OCI-LY7 (cell line): Measurements from ENCODE around the gene SRCIN1.

ENCODE experiments used
- CTCF ChIP-seq: fragments of 200-600 bp; sonication (generic); conservative IDR thresholded peaks from 2 replicates; pipeline ENCODE4 v1.5.1; 2014; ENCODE audit warnings: mild to moderate bottlenecking, antibody characterized with exemption, low read length, moderate library complexity, mixed read lengths
- EZH2phosphoT487 ChIP-seq: fragments of 200-600 bp; sonication (generic); IDR thresholded peaks from 2 replicates; pipeline ENCODE4 v1.6.1; 2018; ENCODE audit warnings: low read depth, borderline replicate concordance, mild to moderate bottlenecking, mixed run types, antibody characterized with exemption, low read length, moderate library complexity, mixed read lengths

GRCh38 chr17:38562215-38562569 is 43.6 kb downstream of the SRCIN1 start:
- TF ChIP-seq CTCF = no peak
- no peak for TF ChIP-seq EZH2phosphoT487
